ENCODE measurements around the gene NUDT8.

DNA sequence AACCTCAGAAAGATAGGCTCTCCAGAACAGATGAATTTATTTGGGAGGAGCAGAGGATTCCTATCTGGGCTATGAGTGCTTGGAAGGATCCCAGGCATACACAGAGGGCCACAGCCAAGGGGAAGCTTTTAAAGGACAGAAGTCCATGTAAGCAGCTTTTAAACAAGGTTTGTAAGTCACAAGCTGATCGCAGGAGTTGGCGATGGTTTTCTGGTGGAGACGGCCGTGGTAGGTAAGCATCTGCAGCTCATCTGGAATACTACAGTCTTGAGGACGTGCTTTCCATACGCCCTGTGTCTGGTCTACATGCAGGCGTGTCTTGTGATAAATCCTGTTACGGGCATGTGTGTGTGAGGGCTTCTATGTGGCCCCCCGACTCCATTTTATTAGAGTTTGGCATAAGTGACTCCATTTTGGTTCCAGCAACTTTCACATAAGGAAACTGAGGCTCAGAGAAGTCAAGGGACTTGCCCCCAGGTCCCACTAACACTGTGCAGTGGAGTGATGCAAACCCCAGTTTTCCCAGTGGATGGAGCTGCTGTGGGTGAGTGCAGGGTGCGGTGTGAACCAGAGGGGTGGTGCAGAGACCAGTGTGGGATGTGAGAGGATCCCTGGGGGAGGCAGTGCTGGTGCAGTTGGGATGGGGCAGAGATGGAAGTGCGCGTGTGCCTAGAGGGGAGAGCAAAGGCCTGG, 32.6 kb upstream of the NUDT8 start:
- TF ChIP-seq POLR2A (IDR thresholded peaks at IDR 0.05), result no peak
- TF ChIP-seq, protein P1, sequence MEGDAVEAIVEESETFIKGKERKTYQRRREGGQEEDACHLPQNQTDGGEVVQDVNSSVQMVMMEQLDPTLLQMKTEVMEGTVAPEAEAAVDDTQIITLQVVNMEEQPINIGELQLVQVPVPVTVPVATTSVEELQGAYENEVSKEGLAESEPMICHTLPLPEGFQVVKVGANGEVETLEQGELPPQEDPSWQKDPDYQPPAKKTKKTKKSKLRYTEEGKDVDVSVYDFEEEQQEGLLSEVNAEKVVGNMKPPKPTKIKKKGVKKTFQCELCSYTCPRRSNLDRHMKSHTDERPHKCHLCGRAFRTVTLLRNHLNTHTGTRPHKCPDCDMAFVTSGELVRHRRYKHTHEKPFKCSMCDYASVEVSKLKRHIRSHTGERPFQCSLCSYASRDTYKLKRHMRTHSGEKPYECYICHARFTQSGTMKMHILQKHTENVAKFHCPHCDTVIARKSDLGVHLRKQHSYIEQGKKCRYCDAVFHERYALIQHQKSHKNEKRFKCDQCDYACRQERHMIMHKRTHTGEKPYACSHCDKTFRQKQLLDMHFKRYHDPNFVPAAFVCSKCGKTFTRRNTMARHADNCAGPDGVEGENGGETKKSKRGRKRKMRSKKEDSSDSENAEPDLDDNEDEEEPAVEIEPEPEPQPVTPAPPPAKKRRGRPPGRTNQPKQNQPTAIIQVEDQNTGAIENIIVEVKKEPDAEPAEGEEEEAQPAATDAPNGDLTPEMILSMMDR (IDR thresholded peaks at IDR 0.05), result no peak
